Mesendoderm (in vitro differentiated cells): ENCODE results near the gene R3HDM1.
A peak's percentile ranks its signal among the peaks of the same experiment; 100 is the strongest.

Experiments used
- DNase-seq: peaks from one replicate; pipeline ENCODE4 v3.0.0; 2013
- H2AK5ac ChIP-seq: 2 replicates; pipeline ENCODE4 v1.6.1; 2013; ENCODE audit warnings: low read length, inconsistent platforms
- H2BK120ac ChIP-seq: 2 replicates; pipeline ENCODE4 v1.6.1; 2013; ENCODE audit warnings: low read depth, mild to moderate bottlenecking, low read length, moderate library complexity, mixed read lengths
- H2BK15ac ChIP-seq: replicated peaks from 2 replicates; pipeline ENCODE4 v1.6.1; 2013; ENCODE audit warnings: low read depth, mild to moderate bottlenecking, moderate library complexity
- H2BK5ac ChIP-seq: 2 replicates; pipeline ENCODE4 v1.6.1; 2013; ENCODE audit warnings: low read length, inconsistent platforms
- H3K18ac ChIP-seq: 2 replicates; pipeline ENCODE4 v1.6.1; 2013; ENCODE audit warnings: mild to moderate bottlenecking, low read length, mixed read lengths
- H3K23ac ChIP-seq: one replicate; pipeline ENCODE4 v1.6.1; 2013; ENCODE audit warnings: low read length
- H3K27ac ChIP-seq: 2 replicates; pipeline ENCODE4 v1.5.1; 2013; ENCODE audit warnings: low read depth, mild to moderate bottlenecking, inconsistent platforms, low read length, moderate library complexity
- H3K27me3 ChIP-seq: 2 replicates; pipeline ENCODE4 v1.6.1; 2013; ENCODE audit warnings: low read length, control low read depth, mild to moderate bottlenecking, inconsistent platforms; ENCODE audit not compliant: insufficient read depth, poor library complexity
- H3K36me3 ChIP-seq: 2 replicates; pipeline ENCODE4 v1.6.1; 2013; ENCODE audit warnings: low read length, inconsistent platforms; ENCODE audit not compliant: control insufficient read depth, insufficient read depth
- H3K4ac ChIP-seq: one replicate; pipeline ENCODE4 v1.6.1; 2013; ENCODE audit warnings: low read depth, mild to moderate bottlenecking, low read length, moderate library complexity
- H3K4me1 ChIP-seq: 2 replicates; pipeline ENCODE4 v1.6.1; 2013; ENCODE audit warnings: low read depth, low read length, inconsistent platforms; ENCODE audit not compliant: control insufficient read depth
- H3K4me2 ChIP-seq: 2 replicates; pipeline ENCODE4 v1.6.1; 2013; ENCODE audit warnings: low read length
- H3K4me3 ChIP-seq: 2 replicates; pipeline ENCODE4 v1.5.1; 2013; ENCODE audit warnings: mild to moderate bottlenecking, low read length
- H3K56ac ChIP-seq: one replicate; pipeline ENCODE4 v1.6.1; 2013; ENCODE audit warnings: low read length
- H3K79me1 ChIP-seq: 2 replicates; pipeline ENCODE4 v1.6.1; 2013; ENCODE audit warnings: low read length, inconsistent platforms
- H3K79me2 ChIP-seq: 2 replicates; pipeline ENCODE4 v1.6.1; 2013; ENCODE audit warnings: mild to moderate bottlenecking, low read length; ENCODE audit not compliant: control insufficient read depth, insufficient read depth
- H3K9ac ChIP-seq: 2 replicates; pipeline ENCODE4 v1.6.1; 2013; ENCODE audit warnings: low read length, inconsistent platforms
- H4K5ac ChIP-seq: one replicate; pipeline ENCODE4 v1.6.1; 2013; ENCODE audit warnings: low read length
- H4K8ac ChIP-seq: one replicate; pipeline ENCODE4 v1.6.1; 2013; ENCODE audit warnings: low read depth, mild to moderate bottlenecking, control low read depth, low read length, moderate library complexity
- WGBS: extraction: QIAGEN DNeasy Blood & Tissue Kit; methylation state at CpG from one replicate; pipeline ENCODE4 v1.1.7; 2013; ENCODE audit warnings: low lambda C conversion rate, missing lambda C conversion rate; ENCODE audit not compliant: insufficient coverage; ENCODE audit errors: extremely low coverage; 5-methylcytosine and 5-hydroxymethylcytosine counted together

R3HDM1 gene

DNA sequence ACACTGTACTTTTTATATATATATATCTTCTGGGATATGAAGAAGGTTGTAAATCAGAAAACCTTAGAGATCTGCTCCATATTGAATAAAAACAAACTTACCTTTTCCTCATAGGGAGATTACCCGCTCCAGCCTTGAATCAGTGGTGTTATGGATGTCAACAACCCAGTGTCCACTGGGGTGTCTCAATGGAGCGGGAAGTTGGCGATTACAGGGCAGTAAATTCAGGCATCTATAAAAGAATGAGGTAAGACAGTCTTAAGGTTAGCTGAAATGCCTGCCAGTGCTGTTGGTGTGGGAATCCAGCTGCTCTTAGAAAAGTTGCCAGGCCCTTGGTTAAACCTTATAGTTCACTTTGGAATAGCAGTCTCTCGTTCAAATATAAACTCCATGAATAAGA, 102.3 kb downstream of the R3HDM1 start:
- Histone ChIP-seq H3K56ac (no peak overlapping the region), H4K8ac (no peak overlapping the region), H2BK120ac (no peak overlapping the region), H2BK5ac (no peak overlapping the region), H3K79me1 (no peaks in the 10 kb centered on the region), H2BK15ac (no peak overlapping the region), H3K4me3 (no peak overlapping the region), H3K4me1 (no peaks in the 10 kb centered on the region), H3K79me2 (no peaks in the 10 kb centered on the region), H3K18ac (no peak overlapping the region), H3K27ac (no peak overlapping the region), H3K4ac (no peak overlapping the region), H3K23ac (no peak overlapping the region), H3K36me3 (peaks cover 1% of the 10 kb centered on the region), H3K27me3 (no peaks in the 10 kb centered on the region), H3K9ac (no peak overlapping the region), H3K4me2 (no peak overlapping the region), H4K5ac (no peak overlapping the region), H2AK5ac (no peak overlapping the region)
- no peak for DNase-seq
- no CpG with 5 or more reads among the region's 4 CpGs for WGBS

DNA sequence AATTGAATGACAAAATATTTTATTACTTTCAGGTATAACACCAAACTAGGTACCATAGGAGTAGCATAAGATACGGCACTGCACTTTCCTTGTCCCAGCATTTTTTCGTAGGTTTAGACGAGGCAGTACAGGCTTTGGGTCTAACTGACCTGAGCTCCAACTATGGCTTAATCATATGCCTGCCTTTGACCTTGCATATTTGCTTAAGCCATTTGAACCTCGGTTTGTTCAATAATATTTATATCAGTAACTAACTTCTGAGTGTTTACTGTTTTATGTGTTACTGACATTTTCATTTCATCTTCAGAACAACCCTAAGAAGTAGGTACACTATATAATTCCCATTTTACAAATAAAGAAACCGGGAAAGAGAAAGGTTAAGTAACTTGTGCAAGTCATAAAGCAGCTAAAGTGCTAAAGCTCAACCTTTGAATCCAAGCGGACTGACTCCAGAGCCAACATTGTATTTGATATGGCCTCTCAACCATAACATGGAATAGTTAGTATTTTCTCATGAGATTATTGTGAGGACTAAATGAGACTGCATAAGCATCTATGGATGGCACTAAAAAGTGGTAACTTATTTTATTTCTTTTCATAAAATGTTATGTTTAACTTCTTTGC, 104.0 kb downstream of the R3HDM1 start:
- no peaks in the 10 kb centered on the region for H3K79me1 ChIP-seq
- H3K79me2 ChIP-seq, result no peaks in the 10 kb centered on the region
- H3K4me1 ChIP-seq, result no peaks in the 10 kb centered on the region
- no peak overlapping the region for H2BK15ac ChIP-seq
- no peak overlapping the region for H3K4ac ChIP-seq
- no CpG with 5 or more reads among the region's 6 CpGs for WGBS
- H2AK5ac ChIP-seq, result no peak overlapping the region
- no peak overlapping the region for H3K23ac ChIP-seq
- no peak overlapping the region for H2BK120ac ChIP-seq
- no peak overlapping the region for H3K4me2 ChIP-seq
- H2BK5ac ChIP-seq, result no peak overlapping the region
- DNase-seq, result no peak
- H4K5ac ChIP-seq, result no peak overlapping the region
- H4K8ac ChIP-seq, result no peak overlapping the region
- H3K36me3 ChIP-seq, result peaks cover 1% of the 10 kb centered on the region
- H3K18ac ChIP-seq, result no peak overlapping the region
- H3K27me3 ChIP-seq, result no peaks in the 10 kb centered on the region
- no peak overlapping the region for H3K56ac ChIP-seq
- H3K9ac ChIP-seq, result no peak overlapping the region
- no peak overlapping the region for H3K4me3 ChIP-seq
- H3K27ac ChIP-seq, result no peak overlapping the region

DNA sequence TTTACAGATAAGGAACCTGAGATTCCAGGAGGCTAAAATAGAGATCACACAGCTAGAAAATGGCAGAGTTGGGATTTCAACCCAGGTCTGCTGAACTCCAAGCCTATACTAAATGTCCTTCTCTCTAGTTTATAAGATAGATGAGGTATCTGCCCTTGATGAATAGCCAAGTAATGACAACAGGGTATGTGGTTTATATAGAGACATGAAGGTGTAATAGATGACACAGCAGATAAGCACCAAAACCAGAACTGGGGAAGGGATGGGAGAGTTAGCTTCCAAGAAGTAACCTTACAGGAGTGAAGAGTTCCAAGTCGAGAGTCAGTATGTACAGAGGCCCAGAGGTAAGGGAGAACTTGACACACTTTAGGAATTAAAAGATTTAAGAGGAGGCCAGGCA, 105.7 kb downstream of the R3HDM1 start:
- no peak overlapping the region for H3K27ac ChIP-seq
- H3K18ac ChIP-seq, result no peak overlapping the region
- H3K79me2 ChIP-seq, result no peaks in the 10 kb centered on the region
- H2AK5ac ChIP-seq, result no peak overlapping the region
- H3K27me3 ChIP-seq, result no peaks in the 10 kb centered on the region
- no peak overlapping the region for H3K4ac ChIP-seq
- no peak overlapping the region for H4K5ac ChIP-seq
- H3K79me1 ChIP-seq, result no peaks in the 10 kb centered on the region
- H3K23ac ChIP-seq, result no peak overlapping the region
- no CpG with 5 or more reads among the region's 1 CpG for WGBS
- DNase-seq, result no peak
- H4K8ac ChIP-seq, result no peak overlapping the region
- no peak overlapping the region for H2BK15ac ChIP-seq
- no peak overlapping the region for H2BK120ac ChIP-seq
- H3K36me3 ChIP-seq, result peaks cover 1% of the 10 kb centered on the region
- H3K9ac ChIP-seq, result no peak overlapping the region
- no peaks in the 10 kb centered on the region for H3K4me1 ChIP-seq
- no peak overlapping the region for H3K56ac ChIP-seq
- H3K4me3 ChIP-seq, result no peak overlapping the region
- H3K4me2 ChIP-seq, result no peak overlapping the region
- no peak overlapping the region for H2BK5ac ChIP-seq

DNA sequence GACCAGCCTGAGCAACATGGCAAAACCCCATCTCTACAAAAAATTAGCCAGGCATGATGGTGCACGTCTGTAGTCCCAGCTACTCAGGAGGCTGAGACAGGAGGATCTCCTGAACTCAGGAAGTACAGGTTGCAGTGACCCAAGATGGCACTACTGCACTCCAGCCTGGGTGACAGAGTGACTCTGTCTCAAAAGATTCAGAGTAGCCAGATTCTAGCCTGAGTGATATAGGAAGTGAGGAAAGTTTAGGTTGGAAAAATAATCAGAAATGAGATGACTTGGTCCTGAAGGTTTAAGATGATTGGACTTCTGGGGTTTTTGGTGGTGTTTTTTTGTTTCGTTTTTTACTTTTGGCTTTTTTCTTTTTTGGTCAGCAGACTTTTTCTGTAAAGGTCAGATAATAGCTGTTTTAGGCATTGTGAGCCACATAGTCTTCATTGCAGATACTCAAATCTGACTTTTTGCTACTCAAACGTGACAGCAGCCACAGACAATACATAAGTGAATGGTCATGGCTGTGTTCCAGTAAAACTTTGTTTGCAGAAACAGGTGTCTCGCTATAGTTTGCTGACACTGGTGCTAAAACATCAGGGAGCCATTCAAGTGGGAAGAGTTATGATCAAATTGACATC, 106.3 kb downstream of the R3HDM1 start:
- Histone ChIP-seq H3K23ac (no peak overlapping the region), H2BK15ac (no peak overlapping the region), H3K4me2 (no peak overlapping the region), H3K56ac (no peak overlapping the region), H3K4me3 (no peak overlapping the region), H3K4ac (no peak overlapping the region), H2BK120ac (no peak overlapping the region), H4K5ac (no peak overlapping the region), H3K79me1 (no peaks in the 10 kb centered on the region), H3K79me2 (no peaks in the 10 kb centered on the region), H3K27ac (no peak overlapping the region), H4K8ac (no peak overlapping the region), H3K9ac (no peak overlapping the region), H2AK5ac (no peak overlapping the region), H3K36me3 (peaks cover 1% of the 10 kb centered on the region), H3K4me1 (no peaks in the 10 kb centered on the region), H3K27me3 (no peaks in the 10 kb centered on the region), H3K18ac (no peak overlapping the region), H2BK5ac (no peak overlapping the region)
- DNase-seq, result no peak
- no CpG with 5 or more reads among the region's 4 CpGs for WGBS

DNA sequence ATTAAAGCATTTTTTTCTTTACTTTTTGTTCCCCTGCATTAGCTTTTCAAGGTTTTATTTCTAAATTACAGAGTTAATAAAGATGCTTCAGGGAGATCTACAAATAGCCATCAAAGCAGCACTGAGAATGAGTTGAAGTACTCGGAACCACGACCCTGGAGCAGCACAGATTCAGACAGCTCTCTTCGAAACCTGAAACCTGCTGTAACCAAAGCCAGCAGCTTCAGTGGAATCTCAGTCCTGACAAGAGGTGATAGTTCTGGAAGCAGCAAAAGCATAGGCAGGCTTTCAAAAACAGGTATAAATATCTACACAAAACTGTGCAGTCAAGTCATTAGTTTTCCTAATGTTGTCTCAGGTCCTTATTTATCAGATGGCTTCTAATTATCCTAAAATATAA, 107.5 kb downstream of the R3HDM1 start:
- Histone ChIP-seq H3K4me3 (no peak overlapping the region), H3K23ac (no peak overlapping the region), H3K36me3 (peaks cover 1% of the 10 kb centered on the region), H2BK5ac (no peak overlapping the region), H3K4me2 (no peak overlapping the region), H2AK5ac (no peak overlapping the region), H4K8ac (no peak overlapping the region), H3K79me1 (no peaks in the 10 kb centered on the region), H2BK120ac (no peak overlapping the region), H3K27ac (no peak overlapping the region), H3K79me2 (no peaks in the 10 kb centered on the region), H3K9ac (no peak overlapping the region), H2BK15ac (no peak overlapping the region), H3K4me1 (no peaks in the 10 kb centered on the region), H4K5ac (no peak overlapping the region), H3K56ac (no peak overlapping the region), H3K18ac (no peak overlapping the region), H3K27me3 (no peaks in the 10 kb centered on the region), H3K4ac (no peak overlapping the region)
- DNase-seq, result peak; percentile 11
- no CpG with 5 or more reads among the region's 3 CpGs for WGBS
